NT2/D1 (cell line): Measurements from ENCODE around the gene ACOX1.

Experiments
- YY1 ChIP-seq: IDR thresholded peaks from 2 replicates; pipeline ENCODE4 v1.6.1; 2011; ENCODE audit not compliant: insufficient read length, insufficient read depth
- ZNF274 ChIP-seq: IDR thresholded peaks from 2 replicates; pipeline ENCODE4 v1.6.1; 2011; ENCODE audit warnings: mild to moderate bottlenecking, low read depth, low read length

GRCh38 chr17:76018340-76018680 lies 39.3 kb upstream of the ACOX1 start:
- no peak for TF ChIP-seq YY1
- no peak for TF ChIP-seq ZNF274
